ENCODE data around the gene BABAM2.

BABAM2 gene

GRCh38 chr2:28224648-28225472 is 334.3 kb downstream of the BABAM2 start:
- TF ChIP-seq, protein P1, sequence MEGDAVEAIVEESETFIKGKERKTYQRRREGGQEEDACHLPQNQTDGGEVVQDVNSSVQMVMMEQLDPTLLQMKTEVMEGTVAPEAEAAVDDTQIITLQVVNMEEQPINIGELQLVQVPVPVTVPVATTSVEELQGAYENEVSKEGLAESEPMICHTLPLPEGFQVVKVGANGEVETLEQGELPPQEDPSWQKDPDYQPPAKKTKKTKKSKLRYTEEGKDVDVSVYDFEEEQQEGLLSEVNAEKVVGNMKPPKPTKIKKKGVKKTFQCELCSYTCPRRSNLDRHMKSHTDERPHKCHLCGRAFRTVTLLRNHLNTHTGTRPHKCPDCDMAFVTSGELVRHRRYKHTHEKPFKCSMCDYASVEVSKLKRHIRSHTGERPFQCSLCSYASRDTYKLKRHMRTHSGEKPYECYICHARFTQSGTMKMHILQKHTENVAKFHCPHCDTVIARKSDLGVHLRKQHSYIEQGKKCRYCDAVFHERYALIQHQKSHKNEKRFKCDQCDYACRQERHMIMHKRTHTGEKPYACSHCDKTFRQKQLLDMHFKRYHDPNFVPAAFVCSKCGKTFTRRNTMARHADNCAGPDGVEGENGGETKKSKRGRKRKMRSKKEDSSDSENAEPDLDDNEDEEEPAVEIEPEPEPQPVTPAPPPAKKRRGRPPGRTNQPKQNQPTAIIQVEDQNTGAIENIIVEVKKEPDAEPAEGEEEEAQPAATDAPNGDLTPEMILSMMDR (conservative IDR thresholded peaks at IDR 0.05; ENCODE audit: low read depth, low read length) = no peak
- DNase-seq (ENCODE audit: low read depth) = peak; percentile 91

DNA sequence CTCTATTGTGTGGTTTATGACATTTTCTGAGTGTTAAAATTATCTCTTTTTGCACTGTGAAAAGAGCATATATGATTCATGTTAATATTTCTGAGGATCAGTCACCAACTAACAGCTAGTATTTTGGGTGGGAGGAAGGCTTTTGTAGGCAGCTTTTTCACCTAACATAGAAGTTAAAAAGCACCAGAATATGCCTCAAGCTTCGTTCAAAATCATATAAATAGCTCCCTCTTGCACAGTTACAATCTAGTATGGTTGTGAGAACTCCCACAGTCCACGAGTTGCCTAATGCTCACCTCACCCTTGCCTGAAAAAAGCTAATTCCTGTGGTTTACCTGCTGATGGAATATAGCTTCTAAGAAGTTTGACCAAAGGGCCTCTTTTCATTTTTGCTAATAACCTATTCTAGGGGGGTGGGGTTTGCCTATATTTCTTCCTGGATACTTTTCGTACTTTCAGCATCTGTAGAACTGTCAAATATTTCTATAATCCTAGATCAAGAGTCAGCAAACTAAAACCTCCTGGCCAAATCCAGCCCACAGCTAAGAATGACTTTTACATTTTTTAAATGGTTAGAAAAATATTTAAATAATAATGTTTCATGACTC is 335.0 kb downstream of the BABAM2 start:
- DNase-seq (ENCODE audit: low read depth) = no peak
- no peak overlapping the region for H3K4me3 ChIP-seq (ENCODE audit: low read length)
- TF ChIP-seq, protein P1 (conservative IDR thresholded peaks at IDR 0.05; ENCODE audit: low read depth, low read length) = no peak

More at GRCh38 chr2:28224648-28225472, 334.3 kb downstream of the BABAM2 start:
- H3K4me3 ChIP-seq (ENCODE audit: low read length) = no peak overlapping the region

GRCh38 chr2:28226558-28226957 is 336.0 kb downstream of the BABAM2 start:
- H3K4me3 ChIP-seq (ENCODE audit: low read length) = no peak overlapping the region
- TF ChIP-seq, protein P1 (conservative IDR thresholded peaks at IDR 0.05; ENCODE audit: low read depth, low read length) = no peak
- no peak for DNase-seq (ENCODE audit: low read depth)

DNA sequence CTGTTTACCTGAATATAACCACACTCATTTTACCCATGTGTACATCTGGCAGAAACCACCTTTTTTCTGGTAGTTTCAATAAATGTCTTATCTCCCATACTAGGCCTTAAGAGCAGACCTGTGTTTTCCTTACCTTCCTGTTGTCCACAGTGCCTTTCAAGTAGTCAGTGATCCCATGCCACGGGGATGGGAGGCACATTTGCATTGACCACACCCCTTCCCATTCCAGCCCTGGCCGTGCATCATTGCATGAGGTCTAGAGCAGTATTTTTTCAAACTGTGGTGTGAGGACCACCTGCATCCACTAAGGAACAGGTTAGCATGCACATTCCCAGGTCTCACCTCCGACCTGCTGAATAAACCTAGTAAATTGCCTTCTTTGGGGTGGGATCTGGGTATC is 337.0 kb downstream of the BABAM2 start:
- TF ChIP-seq, protein P1 (conservative IDR thresholded peaks at IDR 0.05; ENCODE audit: low read depth, low read length) = no peak
- DNase-seq (ENCODE audit: low read depth) = no peak
- H3K4me3 ChIP-seq (ENCODE audit: low read length) = no peak overlapping the region

- TF ChIP-seq, protein P1 (conservative IDR thresholded peaks at IDR 0.05; ENCODE audit: low read depth, low read length) = peak; percentile 22
- no peak for DNase-seq (ENCODE audit: low read depth)
- no peak overlapping the region for H3K4me3 ChIP-seq (ENCODE audit: low read length)
These were observed 338.0 kb downstream of the BABAM2 start for GRCh38 chr2:28228434-28228995.

DNA sequence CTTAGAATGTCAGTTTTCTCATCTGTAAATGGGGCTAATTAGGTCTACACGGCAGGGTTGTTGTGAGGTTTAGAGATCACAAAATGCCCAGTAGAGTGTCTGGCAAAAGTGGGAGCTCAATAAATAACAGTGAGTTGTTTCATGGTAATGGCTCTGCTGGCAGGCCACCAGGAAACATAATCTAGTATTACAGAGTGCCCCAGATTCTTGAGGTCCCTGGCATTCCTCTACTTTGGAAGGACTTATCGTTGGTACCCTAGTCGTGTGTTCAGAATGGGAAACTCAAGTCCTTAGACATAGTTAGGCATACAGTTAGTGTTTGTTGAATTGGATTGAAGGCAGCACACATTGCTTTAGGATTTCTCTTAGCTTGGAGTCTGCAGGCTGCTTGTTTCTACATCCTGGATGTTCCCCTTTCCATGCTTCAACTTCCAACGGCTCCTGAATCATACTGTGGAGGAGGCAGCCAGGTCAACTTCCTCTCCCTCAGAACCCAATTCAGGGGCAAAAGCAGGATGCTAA is 340.6 kb downstream of the BABAM2 start:
- DNase-seq (ENCODE audit: low read depth) = peak; percentile 55
- no peak overlapping the region for H3K4me3 ChIP-seq (ENCODE audit: low read length)
- TF ChIP-seq, protein P1 (conservative IDR thresholded peaks at IDR 0.05; ENCODE audit: low read depth, low read length) = no peak
